HepG2 (cell line): Measurements from ENCODE around the gene IMMT. TPM values are rescaled to one million over a fixed set of nuclear protein-coding genes. Genes with fewer than 3 reads are reported as not detected.

Experiments used
- ATAC-seq: fragments of 200-7000 bp; cut with Tn5 transposase; 3 replicates; pipeline ENCODE4 v1.9.1; 2020; ENCODE audit warnings: mild to moderate bottlenecking, moderate library complexity
- BruUV-seq: library from RNA; stranded (reverse); fragments of 400-500 nt; replicated peaks from 2 replicates; lab custom pipeline; 2021; lab: Mats Ljungman, UMichigan
- CTCF ChIA-PET: fragments of 300-600 bp; formaldehyde crosslinking; extraction: SDS; loops from one replicate; lab custom pipeline; 2021; ENCODE audit warnings: low total read pairs, inconsistent platforms, low intra/inter-chr PET ratio; lab: Yijun Ruan, JAX
- POLR2A ChIA-PET: fragments of 350-600 bp; sonication (Branson Sonifier 250); formaldehyde crosslinking; loops from one replicate; lab custom pipeline; 2020; ENCODE audit warnings: antibody characterized with exemption, inconsistent platforms; lab: Yijun Ruan, JAX
- DNase-seq: peaks from one replicate; pipeline ENCODE4 v3.0.0-alpha.2; 2015; ENCODE audit warnings: low spot score
- FAIRE-seq: peaks from 3 replicates; lab custom pipeline; 2011; peaks lifted over from hg19 to GRCh38; lab: Jason Lieb, UNC
- H2AFZ ChIP-seq: one replicate; pipeline ENCODE4 v1.6.1; 2011; ENCODE audit warnings: low read length, inconsistent platforms
- H3K27ac ChIP-seq: fragments of 300-600 bp; 3 replicates; pipeline ENCODE4 v1.8.0; 2011; ENCODE audit warnings: mixed run types, mild to moderate bottlenecking, mixed read lengths, low read length, inconsistent platforms; ENCODE audit not compliant: insufficient read depth; ENCODE audit errors: extremely low read length
- H3K27me3 ChIP-seq, 2 experiments: fragments of 200-600 bp in 1 of 2; 2 replicates in 1 of 2; 3 replicates in 1 of 2; pipeline versions ENCODE4 v1.6.0 to v1.8.0; 2011; ENCODE audit warnings: low read length in 2 of 2, mild to moderate bottlenecking in 2 of 2, moderate library complexity in 2 of 2, inconsistent platforms in 1 of 2; ENCODE audit not compliant: insufficient read depth in 2 of 2, control insufficient read depth in 1 of 2
- H3K36me3 ChIP-seq, 2 experiments: fragments of 200-600 bp in 1 of 2; replicated peaks in 1 of 2; 2 replicates in 1 of 2; 3 replicates in 1 of 2; pipeline versions ENCODE4 v1.5.1 to v1.8.0; 2011; ENCODE audit warnings: low read length in 2 of 2, inconsistent platforms in 1 of 2; ENCODE audit not compliant: insufficient read depth in 2 of 2, control insufficient read depth in 1 of 2
- H3K4me1 ChIP-seq: 2 replicates; pipeline ENCODE4 v1.5.1; 2012; ENCODE audit warnings: low read length, inconsistent platforms; ENCODE audit not compliant: insufficient read depth
- H3K4me2 ChIP-seq: 2 replicates; pipeline ENCODE4 v1.6.0; 2011; ENCODE audit warnings: low read depth, low read length, inconsistent platforms
- H3K4me3 ChIP-seq, 3 experiments: fragments of 200-600 bp in 1 of 3; sonication (generic), shearing (Covaris generic) in 1 of 3; replicated peaks in 1 of 3; 2 replicates each; pipeline ENCODE4 v1.5.1; 2011 to 2016; ENCODE audit warnings: low read length in 3 of 3, inconsistent platforms in 2 of 3, low read depth in 2 of 3, mild to moderate bottlenecking in 2 of 3, control low read depth in 1 of 3, mixed read lengths in 1 of 3; ENCODE audit not compliant: insufficient read depth in 1 of 3
- H3K79me2 ChIP-seq: one replicate; pipeline ENCODE4 v1.6.1; 2011; ENCODE audit warnings: low read length, inconsistent platforms; ENCODE audit not compliant: insufficient read depth
- H3K9ac ChIP-seq: 2 replicates; pipeline ENCODE4 v1.6.0; 2011; ENCODE audit warnings: mild to moderate bottlenecking, low read depth, low read length, inconsistent platforms; ENCODE audit not compliant: insufficient read depth
- H3K9me3 ChIP-seq: 2 replicates; pipeline ENCODE4 v1.5.1; 2012; ENCODE audit warnings: mild to moderate bottlenecking, low read length
- H4K20me1 ChIP-seq: 2 replicates; pipeline ENCODE4 v1.6.0; 2011; ENCODE audit warnings: inconsistent platforms, mild to moderate bottlenecking, low read length, moderate library complexity; ENCODE audit not compliant: insufficient read depth
- GATA4 ChIP-seq: sonication (generic); IDR thresholded peaks from 2 replicates; pipeline ENCODE4 v1.6.1; 2016; ENCODE audit warnings: antibody characterized with exemption, low read depth, borderline replicate concordance
- MED8 ChIP-seq: sonication (generic); formaldehyde crosslinking; IDR thresholded peaks from 2 replicates; pipeline ENCODE4 v1.8.1; 2023; ENCODE audit warnings: mild to moderate bottlenecking, missing genetic modification reagents; ENCODE audit not compliant: insufficient replicate concordance
- SOX5 ChIP-seq: IDR thresholded peaks from 2 replicates; pipeline ENCODE4 v1.6.1; 2016; ENCODE audit warnings: borderline replicate concordance
- TCF12 ChIP-seq, 2 experiments: fragments of 450-650 bp in 1 of 2; sonication (generic) in 1 of 2; formaldehyde crosslinking in 1 of 2; IDR thresholded peaks; 2 replicates each; pipeline versions ENCODE4 v1.6.1 to v1.8.0; 2017 to 2022; ENCODE audit warnings: antibody characterized with exemption in 1 of 2, mild to moderate bottlenecking in 1 of 2, missing genetic modification reagents in 1 of 2, moderate library complexity in 1 of 2
- WGBS: methylation state at CpG from one replicate; pipeline ENCODE4 v1.1.6; 2017; ENCODE audit warnings: low lambda C conversion rate; 5-methylcytosine and 5-hydroxymethylcytosine counted together
- in situ Hi-C: cut with HindIII; loops from 2 replicates; pipeline ENCODE4 v1.10.0; 2017; ENCODE audit warnings: low pct_unique_long_range_greater_than_20kb; ENCODE audit not compliant: extremely low pct_ligation_motif_present
- intact Hi-C: fragments of 100-400 bp; cut with micrococcal nuclease; formaldehyde crosslinking; loops from one replicate; pipeline ENCODE4 v1.10.0; 2022; ENCODE audit not compliant: unreplicated experiment
- polyA plus RNA-seq, 8 experiments: library from polyadenylated mRNA; depleted of rRNA in 3 of 8; stranded (reverse) in 7 of 8; unstranded in 1 of 8; fragments of >200 nt; fragmentation: Illumina TruSeq in 4 of 8; extraction: Trizol in 4 of 8; gene quantifications; 2 replicates each; pipeline versions ENCODE4 v1.2.1 to v1.2.3, GENCODE V29; 2011 to 2016; ENCODE audit warnings: low read depth in 4 of 8, missing spikeins in 1 of 8, mixed read lengths in 1 of 8; ENCODE audit not compliant: insufficient read depth in 1 of 8
- total RNA-seq, 5 experiments: library from RNA; depleted of rRNA; stranded (reverse); fragments of >200 nt; fragmentation: Illumina TruSeq; extraction: Trizol; gene quantifications; 2 replicates each; pipeline ENCODE4 v1.2.3, GENCODE V29; 2016; ENCODE audit warnings: low read depth in 1 of 5
- TF ChIP-seq, protein P1 (sequence below): sonication (generic); formaldehyde crosslinking; IDR thresholded peaks from 2 replicates; pipeline ENCODE4 v1.4.0; 2020; ENCODE audit warnings: missing genetic modification reagents, borderline replicate concordance
- TF ChIP-seq, protein P2 (sequence below): sonication (generic); formaldehyde crosslinking; IDR thresholded peaks from 2 replicates; pipeline ENCODE4 v1.4.0; 2020; ENCODE audit warnings: missing genetic modification reagents, borderline replicate concordance

IMMT gene
- total and polyA plus RNA-seq, 2 of the 13 experiments (the other 11 are each of a cell fraction or from before 2014, with no cell fraction given): 63.5 to 119 TPM

DNA sequence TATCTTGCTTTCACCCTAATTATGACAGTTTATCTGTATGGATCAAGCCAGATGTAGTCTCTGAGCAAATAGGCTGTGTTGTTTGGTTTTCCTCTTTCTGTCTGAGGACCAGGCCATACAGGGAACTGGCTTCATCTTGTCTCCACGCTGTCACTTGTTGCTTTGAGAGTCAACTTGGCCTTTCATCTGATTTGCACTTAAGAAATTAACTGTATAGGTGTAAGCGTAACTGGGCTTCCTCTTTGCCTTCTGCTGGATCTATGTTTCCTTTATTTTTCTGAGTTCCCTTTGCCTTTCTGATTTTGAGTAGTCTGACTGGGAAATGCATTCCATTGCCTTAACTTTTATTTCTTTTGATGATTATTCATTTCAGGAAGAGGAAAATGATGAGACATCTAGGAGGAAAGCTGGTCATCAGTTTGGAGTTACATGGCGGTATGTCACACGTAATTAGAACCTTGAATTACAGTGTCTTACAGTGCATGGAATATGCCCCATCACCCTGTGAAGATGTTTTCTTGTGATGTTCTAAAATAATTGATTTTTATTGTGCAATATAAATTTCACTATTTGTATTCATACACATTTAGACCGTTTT lies 71.8 kb downstream of the IMMT start:
- no peak for DNase-seq
- Histone ChIP-seq H3K9ac (no peak overlapping the region), H2AFZ (no peak overlapping the region), H3K36me3 (peaks cover 60 to 99% of the 10 kb centered on the region in 2 experiments), H3K27me3 (no peaks in the 10 kb centered on the region), H3K4me3 (no peak overlapping the region), H3K27ac (no peak overlapping the region), H3K79me2 (no peaks in the 10 kb centered on the region), H3K9me3 (no peaks in the 10 kb centered on the region), H3K4me1 (peaks cover 3% of the 10 kb centered on the region), H4K20me1 (no peaks in the 10 kb centered on the region), H3K4me2 (no peak overlapping the region)
- ATAC-seq: no peak
- ChIA-PET POLR2A (no interaction called here), CTCF (no interaction called here)
- TF ChIP-seq, protein P1, sequence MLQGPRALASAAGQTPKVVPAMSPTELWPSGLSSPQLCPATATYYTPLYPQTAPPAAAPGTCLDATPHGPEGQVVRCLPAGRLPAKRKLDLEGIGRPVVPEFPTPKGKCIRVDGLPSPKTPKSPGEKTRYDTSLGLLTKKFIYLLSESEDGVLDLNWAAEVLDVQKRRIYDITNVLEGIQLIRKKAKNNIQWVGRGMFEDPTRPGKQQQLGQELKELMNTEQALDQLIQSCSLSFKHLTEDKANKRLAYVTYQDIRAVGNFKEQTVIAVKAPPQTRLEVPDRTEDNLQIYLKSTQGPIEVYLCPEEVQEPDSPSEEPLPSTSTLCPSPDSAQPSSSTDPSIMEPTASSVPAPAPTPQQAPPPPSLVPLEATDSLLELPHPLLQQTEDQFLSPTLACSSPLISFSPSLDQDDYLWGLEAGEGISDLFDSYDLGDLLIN: no peak
- TF ChIP-seq, protein P2, sequence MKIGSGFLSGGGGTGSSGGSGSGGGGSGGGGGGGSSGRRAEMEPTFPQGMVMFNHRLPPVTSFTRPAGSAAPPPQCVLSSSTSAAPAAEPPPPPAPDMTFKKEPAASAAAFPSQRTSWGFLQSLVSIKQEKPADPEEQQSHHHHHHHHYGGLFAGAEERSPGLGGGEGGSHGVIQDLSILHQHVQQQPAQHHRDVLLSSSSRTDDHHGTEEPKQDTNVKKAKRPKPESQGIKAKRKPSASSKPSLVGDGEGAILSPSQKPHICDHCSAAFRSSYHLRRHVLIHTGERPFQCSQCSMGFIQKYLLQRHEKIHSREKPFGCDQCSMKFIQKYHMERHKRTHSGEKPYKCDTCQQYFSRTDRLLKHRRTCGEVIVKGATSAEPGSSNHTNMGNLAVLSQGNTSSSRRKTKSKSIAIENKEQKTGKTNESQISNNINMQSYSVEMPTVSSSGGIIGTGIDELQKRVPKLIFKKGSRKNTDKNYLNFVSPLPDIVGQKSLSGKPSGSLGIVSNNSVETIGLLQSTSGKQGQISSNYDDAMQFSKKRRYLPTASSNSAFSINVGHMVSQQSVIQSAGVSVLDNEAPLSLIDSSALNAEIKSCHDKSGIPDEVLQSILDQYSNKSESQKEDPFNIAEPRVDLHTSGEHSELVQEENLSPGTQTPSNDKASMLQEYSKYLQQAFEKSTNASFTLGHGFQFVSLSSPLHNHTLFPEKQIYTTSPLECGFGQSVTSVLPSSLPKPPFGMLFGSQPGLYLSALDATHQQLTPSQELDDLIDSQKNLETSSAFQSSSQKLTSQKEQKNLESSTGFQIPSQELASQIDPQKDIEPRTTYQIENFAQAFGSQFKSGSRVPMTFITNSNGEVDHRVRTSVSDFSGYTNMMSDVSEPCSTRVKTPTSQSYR (CRISPR knock-in tag): no peak
- no peak for TF ChIP-seq TCF12 (IDR thresholded peaks at IDR 0.05)
- TF ChIP-seq TCF12 (CRISPR knock-in tag; IDR thresholded peaks at IDR 0.05): no peak
- no peak for TF ChIP-seq MED8 (CRISPR knock-in tag)
- TF ChIP-seq GATA4: no peak
- no peak for TF ChIP-seq SOX5 (CRISPR knock-in tag)
- in situ Hi-C loops (no loop called here), intact Hi-C loops (no loop called here)
- no TSS peak for BruUV-seq
- WGBS: 93% methylated on average over 5 of the region's 5 CpGs
- FAIRE-seq: no peak
